Calu3 (cell line): Measurements from ENCODE around the gene NT5C1B. TPM values are rescaled to one million over a fixed set of nuclear protein-coding genes. Genes with fewer than 3 reads are reported as not detected.

ENCODE experiments used
- BruUV-seq: library from RNA; stranded (reverse); fragments of 400-500 nt; replicated peaks from 2 replicates; lab custom pipeline; 2021; lab: Mats Ljungman, UMichigan
- CTCF ChIA-PET: fragments of 300-600 bp; sonication (Branson Sonifier 250); formaldehyde crosslinking; loops from one replicate; lab custom pipeline; 2022; ENCODE audit warnings: antibody characterized with exemption; lab: Charles Lee
- DNase-seq: peaks from one replicate; pipeline ENCODE4 v3.0.0; 2022
- H3K27ac Mint-ChIP-seq: one replicate; pipeline ENCODE4 v1.8.0; 2022; ENCODE audit warnings: mixed read lengths; ENCODE audit not compliant: unreplicated experiment
- H3K27me3 Mint-ChIP-seq: one replicate; pipeline ENCODE4 v1.8.0; 2022; ENCODE audit warnings: mixed read lengths; ENCODE audit not compliant: unreplicated experiment
- H3K36me3 Mint-ChIP-seq: one replicate; pipeline ENCODE4 v1.8.0; 2022; ENCODE audit warnings: mild to moderate bottlenecking, moderate library complexity, mixed read lengths; ENCODE audit not compliant: insufficient read depth, unreplicated experiment
- H3K4me1 Mint-ChIP-seq: one replicate; pipeline ENCODE4 v1.8.0; 2022; ENCODE audit warnings: mild to moderate bottlenecking, low read depth, mixed read lengths; ENCODE audit not compliant: unreplicated experiment
- H3K4me3 Mint-ChIP-seq: one replicate; pipeline ENCODE4 v1.8.0; 2022; ENCODE audit warnings: mild to moderate bottlenecking, low read depth, moderate library complexity, mixed read lengths; ENCODE audit not compliant: unreplicated experiment
- H3K9me3 Mint-ChIP-seq: one replicate; pipeline ENCODE4 v1.8.0; 2022; ENCODE audit warnings: low read depth, mixed read lengths; ENCODE audit not compliant: unreplicated experiment
- intact Hi-C: fragments of 100-400 bp; cut with micrococcal nuclease; formaldehyde crosslinking; loops from one replicate; pipeline ENCODE4 v1.10.0; 2022; ENCODE audit not compliant: unreplicated experiment
- total RNA-seq: library from RNA; stranded (reverse); gene quantifications from 2 replicates; pipeline ENCODE4 v1.2.3, GENCODE V29; 2022
- TF ChIP-seq, protein P1 (sequence below): fragments of 200-600 bp; IDR thresholded peaks from one replicate; pipeline ENCODE4 v1.8.0; 2022; ENCODE audit warnings: antibody characterized with exemption; ENCODE audit not compliant: unreplicated experiment

The NT5C1B gene
- total RNA-seq, 1 experiment from 2014 or later: not detected

DNA sequence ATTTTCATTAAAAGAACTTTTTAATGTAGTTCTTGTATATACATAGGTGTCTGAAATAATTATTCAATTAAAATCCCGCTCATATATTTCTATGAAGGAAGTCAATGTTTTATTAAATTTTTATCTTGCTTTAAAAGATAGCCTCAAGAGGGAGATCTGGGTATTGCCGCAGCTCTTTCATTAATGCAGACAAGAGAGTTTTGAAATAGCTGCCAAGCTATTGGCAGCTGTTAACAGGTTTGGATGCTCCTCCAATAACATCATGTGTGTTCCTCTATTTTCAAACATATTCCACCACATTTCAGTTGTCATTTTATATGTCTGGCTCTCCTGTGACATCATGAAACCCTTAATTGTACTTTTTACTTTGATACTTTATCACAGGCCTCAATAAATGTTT lies 12.9 kb upstream of the NT5C1B start:
- no peaks in the 10 kb centered on the region for H3K27me3 Mint-ChIP-seq
- TF ChIP-seq, protein P1, sequence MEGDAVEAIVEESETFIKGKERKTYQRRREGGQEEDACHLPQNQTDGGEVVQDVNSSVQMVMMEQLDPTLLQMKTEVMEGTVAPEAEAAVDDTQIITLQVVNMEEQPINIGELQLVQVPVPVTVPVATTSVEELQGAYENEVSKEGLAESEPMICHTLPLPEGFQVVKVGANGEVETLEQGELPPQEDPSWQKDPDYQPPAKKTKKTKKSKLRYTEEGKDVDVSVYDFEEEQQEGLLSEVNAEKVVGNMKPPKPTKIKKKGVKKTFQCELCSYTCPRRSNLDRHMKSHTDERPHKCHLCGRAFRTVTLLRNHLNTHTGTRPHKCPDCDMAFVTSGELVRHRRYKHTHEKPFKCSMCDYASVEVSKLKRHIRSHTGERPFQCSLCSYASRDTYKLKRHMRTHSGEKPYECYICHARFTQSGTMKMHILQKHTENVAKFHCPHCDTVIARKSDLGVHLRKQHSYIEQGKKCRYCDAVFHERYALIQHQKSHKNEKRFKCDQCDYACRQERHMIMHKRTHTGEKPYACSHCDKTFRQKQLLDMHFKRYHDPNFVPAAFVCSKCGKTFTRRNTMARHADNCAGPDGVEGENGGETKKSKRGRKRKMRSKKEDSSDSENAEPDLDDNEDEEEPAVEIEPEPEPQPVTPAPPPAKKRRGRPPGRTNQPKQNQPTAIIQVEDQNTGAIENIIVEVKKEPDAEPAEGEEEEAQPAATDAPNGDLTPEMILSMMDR: no peak
- peaks cover 4% of the 10 kb centered on the region for H3K9me3 Mint-ChIP-seq
- intact Hi-C loops: no loop called here
- no peak overlapping the region for H3K27ac Mint-ChIP-seq
- no peak overlapping the region for H3K4me3 Mint-ChIP-seq
- CTCF ChIA-PET: no interaction called here
- DNase-seq: no peak
- no peaks in the 10 kb centered on the region for H3K4me1 Mint-ChIP-seq
- BruUV-seq: no TSS peak
- H3K36me3 Mint-ChIP-seq: no peaks in the 10 kb centered on the region

DNA sequence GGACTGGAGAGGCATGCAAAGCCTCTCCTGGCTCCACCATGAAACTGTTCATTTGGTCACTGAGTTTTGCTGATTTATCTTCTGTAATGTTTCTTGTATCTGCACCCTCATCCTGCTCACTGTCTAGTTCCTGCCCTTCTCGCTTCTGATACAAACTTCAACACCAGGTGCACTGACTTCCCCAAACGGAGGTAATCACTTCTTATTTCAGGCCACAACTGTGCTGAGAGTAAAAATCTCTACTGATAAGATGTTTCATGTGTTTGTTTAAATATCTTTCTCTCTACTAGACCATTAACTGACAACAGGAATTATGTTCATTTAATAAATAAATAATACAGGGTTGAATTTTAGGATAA lies 10.9 kb upstream of the NT5C1B start:
- Mint-ChIP-seq H3K4me1 (no peaks in the 10 kb centered on the region), H3K27me3 (no peaks in the 10 kb centered on the region), H3K4me3 (no peak overlapping the region), H3K27ac (no peak overlapping the region), H3K9me3 (no peaks in the 10 kb centered on the region), H3K36me3 (no peaks in the 10 kb centered on the region)
- CTCF ChIA-PET: no interaction called here
- TF ChIP-seq, protein P1: no peak
- DNase-seq: no peak
- intact Hi-C loops: no loop called here
- BruUV-seq: no TSS peak

DNA sequence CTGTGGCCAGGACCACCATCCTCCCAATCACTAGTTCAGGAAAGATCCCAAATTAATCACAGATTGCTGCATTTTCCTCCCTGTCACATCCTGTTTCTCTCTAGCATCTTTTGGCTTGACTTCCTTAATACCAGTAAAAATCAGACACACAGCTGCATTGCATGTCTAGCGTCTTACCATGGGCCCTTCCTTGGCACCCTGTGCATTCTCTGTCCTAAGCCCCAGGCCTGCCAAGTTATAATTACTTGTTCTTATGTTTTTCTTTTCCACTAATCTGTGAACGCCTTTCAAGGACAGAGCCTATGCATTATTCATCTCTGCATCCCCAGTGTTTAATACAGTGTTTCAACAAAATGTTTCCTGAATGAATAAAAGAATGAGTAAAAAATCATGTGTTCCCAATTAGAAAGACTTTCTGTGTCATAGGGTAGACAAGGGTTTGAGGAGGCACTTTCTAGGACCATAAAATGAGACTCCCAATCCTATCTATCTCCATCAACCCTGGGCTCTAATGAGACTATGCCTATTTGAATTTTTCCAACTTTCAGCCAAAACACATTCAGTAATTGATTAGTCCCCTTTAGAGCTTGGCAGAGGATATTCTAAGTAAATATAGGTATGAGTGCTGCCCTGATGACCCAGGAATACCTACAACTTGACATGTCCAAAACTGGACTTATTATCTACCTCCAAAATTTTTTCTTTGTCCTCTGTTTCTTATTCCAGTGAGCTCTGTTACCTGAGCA lies 10.3 kb upstream of the NT5C1B start:
- Mint-ChIP-seq H3K36me3 (no peaks in the 10 kb centered on the region), H3K4me3 (no peak overlapping the region), H3K9me3 (no peaks in the 10 kb centered on the region), H3K4me1 (no peaks in the 10 kb centered on the region), H3K27me3 (no peaks in the 10 kb centered on the region), H3K27ac (no peak overlapping the region)
- no peak for DNase-seq
- CTCF ChIA-PET: no interaction called here
- intact Hi-C loops: no loop called here
- TF ChIP-seq, protein P1: no peak
- BruUV-seq: no TSS peak

DNA sequence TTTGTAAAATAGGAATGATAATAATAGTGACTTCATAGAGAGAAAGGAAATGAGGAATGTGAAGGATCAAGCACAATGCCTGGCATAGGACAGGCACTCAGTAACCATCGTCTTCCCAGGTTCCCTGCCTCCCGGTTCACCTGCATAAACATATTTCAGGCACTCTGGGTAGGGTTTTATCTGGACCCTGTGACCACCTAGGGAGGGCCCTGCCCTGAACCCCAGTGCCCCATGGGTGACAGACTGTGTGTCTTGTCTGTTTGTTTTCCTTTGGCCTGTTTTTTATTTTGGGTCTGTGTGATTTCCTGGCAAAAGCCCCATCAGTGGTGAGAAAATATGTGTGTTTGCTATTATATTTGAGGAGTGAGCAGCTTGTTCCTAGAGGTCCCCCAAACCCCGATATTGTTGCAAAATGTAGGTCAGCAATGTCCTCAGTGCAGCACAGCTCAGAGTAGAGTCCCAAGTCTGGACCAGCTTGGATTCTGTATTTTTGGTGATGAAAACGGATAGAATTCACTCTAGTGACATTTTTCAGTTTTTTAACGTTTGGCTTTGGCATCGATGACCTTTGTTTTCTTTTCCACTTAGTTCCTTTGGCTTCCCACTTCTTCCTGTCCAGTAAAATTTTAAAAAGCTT lies 9.6 kb upstream of the NT5C1B start:
- no peak for DNase-seq
- H3K9me3 Mint-ChIP-seq: no peaks in the 10 kb centered on the region
- H3K27ac Mint-ChIP-seq: no peak overlapping the region
- intact Hi-C loops: no loop called here
- no peaks in the 10 kb centered on the region for H3K36me3 Mint-ChIP-seq
- BruUV-seq: no TSS peak
- H3K27me3 Mint-ChIP-seq: no peaks in the 10 kb centered on the region
- CTCF ChIA-PET: no interaction called here
- H3K4me1 Mint-ChIP-seq: no peaks in the 10 kb centered on the region
- TF ChIP-seq, protein P1: no peak
- H3K4me3 Mint-ChIP-seq: no peak overlapping the region
